HCT116 (cell line): ENCODE data around the gene HIRIP3. TPM values are rescaled to one million over a fixed set of nuclear protein-coding genes. Genes with fewer than 3 reads are reported as not detected.

ENCODE experiments used
- ATAC-seq: fragments of 200-7000 bp; cut with Tn5 transposase; 2 replicates; pipeline ENCODE4 v1.9.1; 2020; ENCODE audit warnings: mild to moderate bottlenecking, moderate library complexity
- BruUV-seq: library from RNA; stranded (reverse); fragments of 400-500 nt; replicated peaks from 2 replicates; lab custom pipeline; 2021; lab: Mats Ljungman, UMichigan
- CTCF ChIA-PET: fragments of 300-600 bp; sonication (Branson Sonifier 250); formaldehyde crosslinking; loops from one replicate; lab custom pipeline; 2021; ENCODE audit warnings: antibody characterized with exemption; lab: Charles Lee
- POLR2A ChIA-PET: fragments of 300-600, 350-600 bp; sonication (Branson Sonifier 250); formaldehyde crosslinking; loops from one replicate; lab custom pipeline; 2021; ENCODE audit warnings: antibody characterized with exemption; lab: Charles Lee
- RAD21 ChIA-PET, 2 experiments: fragments of 300-600 bp; sonication (Branson Sonifier 250); formaldehyde crosslinking; loops; one replicate each; lab custom pipeline; 2023; ENCODE audit warnings: low total read pairs in 2 of 2; ENCODE audit not compliant: uncharacterized antibody in 2 of 2, unreplicated experiment in 2 of 2, low non-redundant PET in 1 of 2; lab: Charles Lee
- DNase-seq: peaks from one replicate; pipeline ENCODE4 v3.0.0-alpha.2; 2010; ENCODE audit warnings: low read depth, low spot score
- H2AFZ ChIP-seq: fragments of 200-600 bp; shearing (Covaris generic), sonication (generic); 2 replicates; pipeline ENCODE4 v1.6.1; 2017; ENCODE audit warnings: low read depth, mixed run types, mixed read lengths, antibody characterized with exemption, low read length; ENCODE audit not compliant: poor library complexity, severe bottlenecking
- H3K27ac ChIP-seq: 2 replicates; pipeline ENCODE4 v1.5.1; 2012; ENCODE audit warnings: low read depth, low read length
- H3K27me3 ChIP-seq: fragments of 200-600 bp; sonication (generic); 2 replicates; pipeline ENCODE4 v1.6.1; 2016; ENCODE audit warnings: mixed run types, low read length, mixed read lengths; ENCODE audit not compliant: insufficient read depth
- H3K36me3 ChIP-seq, 2 experiments: fragments of 200-500 bp in 1 of 2; fragments of 200-600 bp in 1 of 2; sonication (Bioruptor generic) in 1 of 2; sonication (generic) in 1 of 2; 2 replicates each; pipeline versions ENCODE4 v1.5.1 to v1.6.1; 2014 to 2016; ENCODE audit warnings: low read length in 2 of 2, inconsistent platforms in 1 of 2, mixed read lengths in 1 of 2, mixed run types in 1 of 2; ENCODE audit not compliant: insufficient read depth in 2 of 2, control insufficient read depth in 1 of 2
- H3K4me1 ChIP-seq, 2 experiments: fragments of 200-600 bp in 1 of 2; sonication (generic) in 1 of 2; 2 replicates each; pipeline versions ENCODE4 v1.5.1 to v1.6.1; 2012 to 2017; ENCODE audit warnings: low read length in 2 of 2, inconsistent platforms in 1 of 2, mild to moderate bottlenecking in 1 of 2, mixed read lengths in 1 of 2, mixed run types in 1 of 2, moderate library complexity in 1 of 2; ENCODE audit not compliant: insufficient read depth in 2 of 2, control insufficient read depth in 1 of 2
- H3K4me2 ChIP-seq: fragments of 200-600 bp; sonication (generic); 2 replicates; pipeline ENCODE4 v1.6.1; 2017; ENCODE audit warnings: mixed run types, low read length, mixed read lengths
- H3K4me3 ChIP-seq, 2 experiments: fragments of 200-600 bp in 1 of 2; sonication (generic) in 1 of 2; replicated peaks in 1 of 2; 2 replicates each; pipeline ENCODE4 v1.5.1; 2011 to 2016; ENCODE audit warnings: low read length in 2 of 2, control low read depth in 1 of 2, low read depth in 1 of 2, mild to moderate bottlenecking in 1 of 2, mixed read lengths in 1 of 2, mixed run types in 1 of 2
- H3K79me2 ChIP-seq: fragments of 200-600 bp; sonication (generic); 2 replicates; pipeline ENCODE4 v1.6.1; 2017; ENCODE audit warnings: mild to moderate bottlenecking, mixed run types, low read length, moderate library complexity, mixed read lengths; ENCODE audit not compliant: insufficient read depth
- H3K9ac ChIP-seq: fragments of 200-600 bp; sonication (generic); 2 replicates; pipeline ENCODE4 v1.6.1; 2016; ENCODE audit warnings: low read length, mixed read lengths
- H3K9me2 ChIP-seq: fragments of 200-600 bp; sonication (generic), shearing (Covaris generic); 2 replicates; pipeline ENCODE4 v1.6.1; 2017; ENCODE audit warnings: mixed run types, mild to moderate bottlenecking, moderate library complexity; ENCODE audit not compliant: insufficient read depth
- H3K9me3 ChIP-seq, 2 experiments: fragments of 200-500 bp in 1 of 2; fragments of 200-600 bp in 1 of 2; sonication (Bioruptor generic) in 1 of 2; sonication (generic) in 1 of 2; 2 replicates each; pipeline ENCODE4 v1.6.1; 2014 to 2017; ENCODE audit warnings: low read length in 2 of 2, mixed read lengths in 2 of 2, inconsistent platforms in 1 of 2, low read depth in 1 of 2, mild to moderate bottlenecking in 1 of 2, mixed run types in 1 of 2, moderate library complexity in 1 of 2; ENCODE audit not compliant: control insufficient read depth in 1 of 2, insufficient read depth in 1 of 2
- H4K20me1 ChIP-seq: fragments of 200-600 bp; sonication (generic), shearing (Covaris generic); 2 replicates; pipeline ENCODE4 v1.6.1; 2017; ENCODE audit warnings: mixed run types, mild to moderate bottlenecking, moderate library complexity; ENCODE audit not compliant: insufficient read depth
- ATF3 ChIP-seq: IDR thresholded peaks from 2 replicates; pipeline ENCODE4 v1.6.1; 2012
- CBX3 ChIP-seq: IDR thresholded peaks from 2 replicates; pipeline ENCODE4 v1.6.1; 2012; ENCODE audit warnings: low read depth
- CEBPB ChIP-seq: IDR thresholded peaks from 2 replicates; pipeline ENCODE4 v1.6.1; 2012; ENCODE audit warnings: low read depth
- EGR1 ChIP-seq: IDR thresholded peaks from 2 replicates; pipeline ENCODE4 v1.6.1; 2012; ENCODE audit warnings: low read depth
- ELF1 ChIP-seq: IDR thresholded peaks from 2 replicates; pipeline ENCODE4 v1.6.1; 2012; ENCODE audit warnings: low read depth, borderline replicate concordance
- EZH2 ChIP-seq: fragments of 200-600 bp; sonication (generic); IDR thresholded peaks from 2 replicates; pipeline ENCODE4 v1.6.1; 2017; ENCODE audit warnings: antibody characterized with exemption, mixed run types
- POLR2A ChIP-seq: IDR thresholded peaks from 2 replicates; pipeline ENCODE4 v1.7.0; 2011; ENCODE audit warnings: borderline replicate concordance; ENCODE audit not compliant: insufficient read depth, insufficient read length; ENCODE audit errors: extremely low read depth
- RAD21 ChIP-seq: IDR thresholded peaks from 2 replicates; pipeline ENCODE4 v1.6.1; 2012; ENCODE audit warnings: low read depth, mild to moderate bottlenecking
- REST ChIP-seq: IDR thresholded peaks from 2 replicates; pipeline ENCODE4 v1.6.1; 2012; ENCODE audit warnings: low read depth
- SP1 ChIP-seq: IDR thresholded peaks from 2 replicates; pipeline ENCODE4 v1.6.1; 2012; ENCODE audit warnings: low read depth
- SRF ChIP-seq: IDR thresholded peaks from 2 replicates; pipeline ENCODE4 v1.6.1; 2012; ENCODE audit warnings: low read depth
- TCF7L2 ChIP-seq: IDR thresholded peaks from 2 replicates; pipeline ENCODE4 v1.7.0; 2011; ENCODE audit warnings: borderline replicate concordance, inconsistent platforms; ENCODE audit not compliant: insufficient read depth, insufficient read length; ENCODE audit errors: extremely low read depth
- YY1 ChIP-seq: IDR thresholded peaks from 2 replicates; pipeline ENCODE4 v1.6.1; 2011; ENCODE audit warnings: low read length, low read depth, moderate library complexity, mild to moderate bottlenecking; ENCODE audit not compliant: insufficient replicate concordance; ENCODE audit errors: extremely low read depth
- ZFX ChIP-seq: fragments of 450-650 bp; IDR thresholded peaks from 2 replicates; pipeline ENCODE4 v1.6.1; 2017
- intact Hi-C: fragments of 100-400 bp; cut with micrococcal nuclease; formaldehyde crosslinking; loops from 2 replicates; pipeline ENCODE4 v1.10.0; 2022
- total RNA-seq: library from RNA; stranded (reverse); gene quantifications from one replicate; pipeline ENCODE4 v1.2.1, GENCODE V29; 2021; ENCODE audit not compliant: unreplicated experiment

Gene HIRIP3
- total RNA-seq, 1 experiment from 2014 or later, result 21.8 TPM

GRCh38 chr16:29978564-29979270 is 16.7 kb downstream of the HIRIP3 start:
- Histone ChIP-seq H2AFZ (no peak overlapping the region), H3K36me3 (peaks cover 53 to 59% of the 10 kb centered on the region in 2 experiments), H3K4me3 (no peak overlapping the region), H3K9me3 (no peaks in the 10 kb centered on the region)
- ChIA-PET RAD21 (no interaction called here), CTCF (no interaction called here), POLR2A (no interaction called here)
- no TSS peak for BruUV-seq
- ATAC-seq, result no peak
- TF ChIP-seq CBX3 (no peak), ATF3 (no peak), TCF7L2 (no peak), EGR1 (no peak), ZFX (no peak), SRF (no peak), EZH2 (no peak), ELF1 (no peak)
- TF ChIP-seq, all 23 proteins: peak for 0
- Histone ChIP-seq H3K79me2 (peaks cover 66% of the 10 kb centered on the region), H3K9me2 (no peaks in the 10 kb centered on the region), H3K27me3 (no peaks in the 10 kb centered on the region), H3K9ac (no peak overlapping the region), H3K27ac (no peak overlapping the region; the same call in 1 of the 2 replicates), H4K20me1 (no peaks in the 10 kb centered on the region), H3K4me1 (peaks cover 8 to 20% of the 10 kb centered on the region in 2 experiments), H3K4me2 (no peak overlapping the region)
- DNase-seq, result no peak
- intact Hi-C loops, result no loop called here

- no peaks in the 10 kb centered on the region for H3K27me3 ChIP-seq
- ChIA-PET RAD21 (no interaction called here), CTCF (no interaction called here), POLR2A (no interaction called here)
- H3K9me2 ChIP-seq, result no peaks in the 10 kb centered on the region
- H3K79me2 ChIP-seq, result peaks cover 67% of the 10 kb centered on the region
- H3K9me3 ChIP-seq, result no peaks in the 10 kb centered on the region
- TF ChIP-seq CEBPB (no peak), REST (no peak), YY1 (no peak), POLR2A (no peak), SP1 (no peak), SRF (no peak), RAD21 (no peak), TCF7L2 (no peak), EGR1 (no peak), ATF3 (no peak)
- no peaks in the 10 kb centered on the region for H4K20me1 ChIP-seq
- H3K4me1 ChIP-seq, result peaks cover 8 to 22% of the 10 kb centered on the region in 2 experiments
- no peak for ATAC-seq
- no peak overlapping the region for H3K4me3 ChIP-seq
- H3K36me3 ChIP-seq, result peaks cover 48 to 53% of the 10 kb centered on the region in 2 experiments
- no peak overlapping the region for H3K9ac ChIP-seq
- no peak overlapping the region for H3K27ac ChIP-seq
- no peak for DNase-seq
- no peak overlapping the region for H3K4me2 ChIP-seq
- intact Hi-C loops, result no loop called here
- no peak overlapping the region for H2AFZ ChIP-seq
- BruUV-seq, result no TSS peak
Observed at GRCh38 chr16:29978081-29978480, 17.3 kb downstream of the HIRIP3 start.
